H1 (cell line): ENCODE data around the gene CLPTM1L. TPM values are rescaled to one million over a fixed set of nuclear protein-coding genes. Genes with fewer than 3 reads are reported as not detected.

Experiments
- CTCF ChIA-PET: fragments of 300-600 bp; sonication (Branson Sonifier 250); formaldehyde crosslinking; loops from one replicate; lab custom pipeline; 2021; ENCODE audit not compliant: partially characterized antibody; lab: Charles Lee
- POLR2A ChIA-PET: fragments of 300-600 bp; sonication (Branson Sonifier 250); formaldehyde crosslinking; loops from one replicate; lab custom pipeline; 2021; ENCODE audit warnings: inconsistent platforms; ENCODE audit not compliant: partially characterized antibody; lab: Charles Lee
- DNase-seq, 2 experiments: peaks; one replicate each; pipeline versions ENCODE4 v3.0.0 to v3.0.0-alpha.2; 2010 to 2022; ENCODE audit warnings: low spot score in 2 of 2, low read depth in 1 of 2, mixed read lengths in 1 of 2
- FAIRE-seq: peaks from 2 replicates; lab custom pipeline; 2011; peaks lifted over from hg19 to GRCh38; lab: Jason Lieb, UNC
- H2AFZ ChIP-seq: 2 replicates; pipeline ENCODE4 v1.8.1; 2012; ENCODE audit warnings: low read length, inconsistent platforms
- H2AK5ac ChIP-seq: 2 replicates; pipeline ENCODE4 v1.6.1; 2013; ENCODE audit warnings: low read depth, low read length
- H2BK120ac ChIP-seq: replicated peaks from 2 replicates; pipeline ENCODE3; 2013; ENCODE audit warnings: low read depth, low read length, inconsistent platforms
- H2BK12ac ChIP-seq: 2 replicates; pipeline ENCODE4 v1.6.1; 2013; ENCODE audit warnings: low read depth, low read length
- H2BK15ac ChIP-seq: 2 replicates; pipeline ENCODE4 v1.6.1; 2013; ENCODE audit warnings: low read length
- H2BK20ac ChIP-seq: 2 replicates; pipeline ENCODE4 v1.6.1; 2013; ENCODE audit warnings: low read length
- H2BK5ac ChIP-seq: 2 replicates; pipeline ENCODE4 v1.6.1; 2013; ENCODE audit warnings: low read depth, low read length
- H3K14ac ChIP-seq: 2 replicates; pipeline ENCODE4 v1.6.1; 2013; ENCODE audit warnings: inconsistent platforms; ENCODE audit not compliant: insufficient read length
- H3K18ac ChIP-seq: 2 replicates; pipeline ENCODE4 v1.6.1; 2013; ENCODE audit warnings: low read length; ENCODE audit errors: extremely low read depth
- H3K23ac ChIP-seq: 2 replicates; pipeline ENCODE4 v1.6.1; 2013; ENCODE audit warnings: inconsistent platforms; ENCODE audit not compliant: insufficient read length
- H3K23me2 ChIP-seq: 2 replicates; pipeline ENCODE4 v1.6.1; 2013; ENCODE audit warnings: low read depth, low read length
- H3K27ac ChIP-seq: 2 replicates; pipeline ENCODE4 v1.6.1; 2011; ENCODE audit warnings: low read depth, low read length, inconsistent platforms
- H3K27me3 ChIP-seq, 4 experiments: replicated peaks in 1 of 4; 1 replicate in 1 of 4; 2 replicates in 3 of 4; pipeline versions ENCODE4 v1.6.1 to v1.8.1; 2011 to 2013; ENCODE audit warnings: low read length in 3 of 4, mild to moderate bottlenecking in 3 of 4, inconsistent platforms in 2 of 4, mixed read lengths in 2 of 4, moderate library complexity in 1 of 4; ENCODE audit not compliant: control insufficient read depth in 3 of 4, insufficient read depth in 3 of 4; ENCODE audit errors: extremely low read depth in 1 of 4
- H3K36me3 ChIP-seq, 4 experiments: 2 replicates each; pipeline versions ENCODE4 v1.6.1 to v1.8.1; 2011 to 2013; ENCODE audit warnings: mild to moderate bottlenecking in 4 of 4, low read length in 3 of 4, moderate library complexity in 2 of 4, control low read depth in 1 of 4, inconsistent platforms in 1 of 4; ENCODE audit not compliant: insufficient read depth in 4 of 4, control insufficient read depth in 2 of 4
- H3K4ac ChIP-seq: replicated peaks from 2 replicates; pipeline ENCODE3; 2013; ENCODE audit warnings: low read length, low read depth, mixed read lengths, inconsistent platforms; ENCODE audit not compliant: insufficient read length
- H3K4me1 ChIP-seq, 4 experiments: replicated peaks in 1 of 4; 1 replicate in 1 of 4; 2 replicates in 3 of 4; pipeline versions ENCODE4 v1.6.1 to v1.8.1; 2011 to 2013; ENCODE audit warnings: low read length in 3 of 4, inconsistent platforms in 2 of 4, mixed read lengths in 1 of 4; ENCODE audit not compliant: insufficient read depth in 4 of 4, control insufficient read depth in 3 of 4
- H3K4me2 ChIP-seq, 2 experiments: 2 replicates each; pipeline versions ENCODE4 v1.6.1 to v1.8.1; 2011 to 2013; ENCODE audit warnings: low read depth in 2 of 2, low read length in 2 of 2, control low read depth in 1 of 2, inconsistent platforms in 1 of 2, mild to moderate bottlenecking in 1 of 2; ENCODE audit not compliant: insufficient read depth in 1 of 2
- H3K4me3 ChIP-seq, 4 experiments: fragments of 200-600, 300-600 bp in 1 of 4; sonication (generic), shearing (Covaris generic), sonication (Bioruptor Twin) in 1 of 4; 2 replicates each; pipeline versions ENCODE4 v1.5.1 to v1.8.1; 2011 to 2016; ENCODE audit warnings: low read length in 4 of 4, low read depth in 3 of 4, control low read depth in 2 of 4, inconsistent platforms in 2 of 4, mild to moderate bottlenecking in 2 of 4, mixed read lengths in 1 of 4, moderate library complexity in 1 of 4; ENCODE audit not compliant: insufficient read depth in 2 of 4; ENCODE audit errors: extremely low read depth in 1 of 4
- H3K56ac ChIP-seq: replicated peaks from 2 replicates; pipeline ENCODE3; 2013; ENCODE audit warnings: low read depth, mild to moderate bottlenecking, mixed read lengths, low read length, inconsistent platforms; ENCODE audit not compliant: insufficient read length
- H3K79me1 ChIP-seq: 2 replicates; pipeline ENCODE4 v1.6.1; 2013; ENCODE audit warnings: low read depth, low read length, control low read depth
- H3K79me2 ChIP-seq, 2 experiments: 2 replicates each; pipeline versions ENCODE4 v1.6.1 to v1.8.1; 2012 to 2013; ENCODE audit warnings: low read length in 2 of 2, mild to moderate bottlenecking in 2 of 2, inconsistent platforms in 1 of 2; ENCODE audit not compliant: insufficient read depth in 2 of 2, control insufficient read depth in 1 of 2
- H3K9ac ChIP-seq, 4 experiments: replicated peaks in 1 of 4; 1 replicate in 1 of 4; 2 replicates in 3 of 4; pipeline versions ENCODE4 v1.6.1 to v1.8.1; 2011 to 2013; ENCODE audit warnings: low read depth in 3 of 4, low read length in 3 of 4, control low read depth in 2 of 4, mild to moderate bottlenecking in 2 of 4, moderate library complexity in 2 of 4, inconsistent platforms in 1 of 4; ENCODE audit errors: extremely low read depth in 1 of 4
- H3K9me3 ChIP-seq, 2 experiments: 2 replicates each; pipeline versions ENCODE4 v1.6.1 to v1.8.1; 2012 to 2013; ENCODE audit warnings: mild to moderate bottlenecking in 2 of 2, moderate library complexity in 2 of 2, control low read depth in 1 of 2, inconsistent platforms in 1 of 2, low read depth in 1 of 2, low read length in 1 of 2, mixed read lengths in 1 of 2; ENCODE audit not compliant: insufficient read depth in 2 of 2
- H4K20me1 ChIP-seq, 2 experiments: replicated peaks in 1 of 2; 2 replicates each; pipeline versions ENCODE3 to v1.8.1; 2011 to 2013; ENCODE audit warnings: inconsistent platforms in 2 of 2, low read length in 2 of 2, mild to moderate bottlenecking in 1 of 2; ENCODE audit not compliant: insufficient read depth in 2 of 2, control insufficient read depth in 1 of 2
- H4K5ac ChIP-seq: 2 replicates; pipeline ENCODE4 v1.6.1; 2013; ENCODE audit warnings: low read length, low read depth, mixed read lengths, inconsistent platforms; ENCODE audit not compliant: insufficient read length
- H4K8ac ChIP-seq: 2 replicates; pipeline ENCODE4 v1.8.0; 2013; ENCODE audit warnings: mild to moderate bottlenecking, moderate library complexity, low read length, inconsistent platforms; ENCODE audit not compliant: insufficient read depth; ENCODE audit errors: extremely low read depth
- H4K91ac ChIP-seq: replicated peaks from 2 replicates; pipeline ENCODE3; 2013; ENCODE audit warnings: low read length, mixed read lengths, inconsistent platforms; ENCODE audit not compliant: insufficient read length
- E2F6 ChIP-seq: IDR thresholded peaks from 2 replicates; pipeline ENCODE4 v1.6.1; 2012; ENCODE audit warnings: inconsistent platforms
- RNF2 ChIP-seq: fragments of 200-900, 300-1000 bp; sonication (generic); IDR thresholded peaks from 2 replicates; pipeline ENCODE4 v1.7.1; 2016; ENCODE audit warnings: borderline replicate concordance, low read depth, mild to moderate bottlenecking, antibody characterized with exemption, low read length; ENCODE audit not compliant: poor library complexity, severe bottlenecking; ENCODE audit errors: missing control alignments
- WGBS, 2 experiments: shearing (Covaris generic) in 1 of 2; methylation state at CpG; one replicate each; pipeline versions ENCODE4 v1.1.6 to v1.1.7; 2013 to 2015; ENCODE audit warnings: low lambda C conversion rate in 2 of 2, mixed read lengths in 2 of 2, inconsistent platforms in 1 of 2, low coverage in 1 of 2, missing lambda C conversion rate in 1 of 2; ENCODE audit not compliant: insufficient replicate concordance in 2 of 2, insufficient coverage in 1 of 2, insufficient read length in 1 of 2; ENCODE audit errors: extremely low coverage in 1 of 2, missing lambda C conversion rate in 1 of 2; 5-methylcytosine and 5-hydroxymethylcytosine counted together
- polyA plus RNA-seq, 7 experiments: library from polyadenylated mRNA; depleted of rRNA in 3 of 7; stranded (reverse) in 5 of 7; unstranded in 2 of 7; fragments of >200 nt in 5 of 7; fragments of 200-250 nt in 2 of 7; gene quantifications; 1 replicate in 5 of 7; 2 replicates in 1 of 7; 4 replicates in 1 of 7; pipeline versions ENCODE4 v1.2.1 to v1.2.3, GENCODE V29; 2011 to 2013; ENCODE audit warnings: missing spikeins in 2 of 7, mixed read lengths in 2 of 7
- total RNA-seq: library from RNA; stranded (reverse); fragmentation: NEBNext Ultra II Directional; extraction: Animal tissue kit (Norgen Biotek cat#: 25700); gene quantifications from 2 replicates; pipeline ENCODE4 v1.2.1, GENCODE V29; 2021

Gene CLPTM1L
- total and polyA plus RNA-seq, 2 of the 8 experiments (the other 6 are each of a cell fraction or from before 2014, with no cell fraction given), result 102 to 119 TPM

GRCh38 chr5:1356873-1357787 lies 12.2 kb upstream of the CLPTM1L start:
- H3K27ac ChIP-seq, result no peak overlapping the region
- no peaks in the 10 kb centered on the region for H4K20me1 ChIP-seq
- no peak overlapping the region for H3K14ac ChIP-seq
- 0 out of 2 replicates have a peak overlapping the region, but pooled peaks have one; percentile 50 for H2BK12ac ChIP-seq
- no peak overlapping the region for H3K18ac ChIP-seq
- no peak overlapping the region for H2AFZ ChIP-seq
- ChIA-PET CTCF (interaction anchor here (0.6 to 1.1 kb wide), 3 partner anchors 8 to 288 kb away, joined by 3 to 4 read pairs (median 3); no protein-coding TSS in a partner anchor), POLR2A (interaction anchor here (0.8 kb wide), 1 partner anchor 13 kb away, joined by 3 read pairs; no protein-coding TSS in a partner anchor)
- H3K9me3 ChIP-seq, result no peaks in the 10 kb centered on the region
- TF ChIP-seq RNF2 (no peak), E2F6 (0 out of 2 replicates have a peak, but pooled peaks have one; percentile 14)
- no peak overlapping the region for H2AK5ac ChIP-seq
- no peak overlapping the region for H4K5ac ChIP-seq
- H3K36me3 ChIP-seq, result no peaks in the 10 kb centered on the region
- no peaks in the 10 kb centered on the region for H3K23me2 ChIP-seq
- no peak overlapping the region for H4K91ac ChIP-seq
- H4K8ac ChIP-seq, result no peak overlapping the region
- H3K9ac ChIP-seq, result no peak overlapping the region
- H2BK15ac ChIP-seq, result 0 out of 2 replicates have a peak overlapping the region, but pooled peaks have one; percentile 72
- H3K27me3 ChIP-seq, result no peaks in the 10 kb centered on the region
- H3K4me2 ChIP-seq, result 0 out of 4 replicates have a peak overlapping the region, but pooled peaks of 1 of the 2 experiments have one; percentile 9
- DNase-seq (no peak), FAIRE-seq (no peak)
- peak overlapping the region; percentile 86; the same call in 1 of the 2 replicates for H2BK20ac ChIP-seq
- no peak overlapping the region for H3K23ac ChIP-seq
- H2BK5ac ChIP-seq, result no peak overlapping the region
- peaks cover 0 to 10% (median under 1%) of the 10 kb centered on the region in 4 experiments; a peak in 3 of 7 replicates for H3K4me1 ChIP-seq
- H3K79me2 ChIP-seq, result no peaks in the 10 kb centered on the region
- no peak overlapping the region for H2BK120ac ChIP-seq
- H3K4ac ChIP-seq, result no peak overlapping the region
- WGBS, 2 experiments, result 87% methylated on average over 28 of the region's 28 CpGs; no CpG with 5 or more reads in 1 of the 2 experiments
- no peak overlapping the region for H3K56ac ChIP-seq
- no peak overlapping the region for H3K4me3 ChIP-seq
- H3K79me1 ChIP-seq, result no peaks in the 10 kb centered on the region
